ENCODE measurements around the gene TNRC6A.
"Not testable (repeated sequence)": the region's sequence is repeated elsewhere in the genome, so short reads cannot be mapped to it uniquely, and the experiment has no call there.

The TNRC6A gene

GRCh38 chr16:24815021-24815420 lies 85.6 kb downstream of the TNRC6A start:
- no peak for DNase-seq (ENCODE audit: low read depth in 2 of 2)

GRCh38 chr16:24816688-24817087 lies 87.2 kb downstream of the TNRC6A start:
- DNase-seq (ENCODE audit: low read depth in 2 of 2) = no peak

- no peak for DNase-seq (ENCODE audit: low read depth in 2 of 2)
Measured at GRCh38 chr16:24819462-24820040, 90.1 kb downstream of the TNRC6A start.

GRCh38 chr16:24820522-24820921 lies 91.1 kb downstream of the TNRC6A start:
- DNase-seq (ENCODE audit: low read depth in 2 of 2) = no peak

GRCh38 chr16:24821129-24821528 lies 91.7 kb downstream of the TNRC6A start:
- DNase-seq (ENCODE audit: low read depth in 2 of 2) = no peak

- DNase-seq (ENCODE audit: low read depth in 2 of 2) = no peak
Measured at GRCh38 chr16:24822542-24822941, 93.1 kb downstream of the TNRC6A start.

- no peak for DNase-seq (ENCODE audit: low read depth in 2 of 2)
Measured at GRCh38 chr16:24822974-24823373, 93.5 kb downstream of the TNRC6A start.

GRCh38 chr16:24825696-24826095 lies 96.2 kb downstream of the TNRC6A start:
- DNase-seq (ENCODE audit: low read depth in 2 of 2) = no peak

GRCh38 chr16:24826096-24826690 lies 96.7 kb downstream of the TNRC6A start:
- DNase-seq (ENCODE audit: low read depth in 2 of 2) = no peak

GRCh38 chr16:24826817-24827566 lies 97.5 kb downstream of the TNRC6A start:
- DNase-seq (ENCODE audit: low read depth in 2 of 2) = no peak

GRCh38 chr16:24829153-24829552 lies 99.7 kb downstream of the TNRC6A start:
- no peak for DNase-seq (ENCODE audit: low read depth in 2 of 2)

- DNase-seq (ENCODE audit: low read depth in 2 of 2) = no peak
Measured at GRCh38 chr16:24833352-24833751, 103.9 kb downstream of the TNRC6A start.

- no peak for DNase-seq (ENCODE audit: low read depth in 2 of 2)
Measured at GRCh38 chr16:24834459-24835335, 105.2 kb downstream of the TNRC6A start.

- no peak for DNase-seq (ENCODE audit: low read depth in 2 of 2)
Measured at GRCh38 chr16:24836836-24837235, 107.4 kb downstream of the TNRC6A start.

GRCh38 chr16:24837969-24838368 lies 108.5 kb downstream of the TNRC6A start:
- no peak for DNase-seq (ENCODE audit: low read depth in 2 of 2)

GRCh38 chr16:24838554-24839266 lies 109.3 kb downstream of the TNRC6A start:
- no peak for DNase-seq (ENCODE audit: low read depth in 2 of 2)

GRCh38 chr16:24839347-24839972 lies 110.0 kb downstream of the TNRC6A start:
- no peak for DNase-seq (ENCODE audit: low read depth in 2 of 2)

- no peak for DNase-seq (ENCODE audit: low read depth in 2 of 2)
Measured at GRCh38 chr16:24841291-24841690, 111.8 kb downstream of the TNRC6A start.

- DNase-seq (ENCODE audit: low read depth in 2 of 2) = no peak
Measured at GRCh38 chr16:24844101-24845030, 114.9 kb downstream of the TNRC6A start.

- DNase-seq (ENCODE audit: low read depth in 2 of 2) = not testable (repeated sequence)
Measured at GRCh38 chr16:24845031-24845365, 115.5 kb downstream of the TNRC6A start.
